Progenitor cell of endocrine pancreas (in vitro differentiated cells): ENCODE data around the gene MAP4K4. TPM values are rescaled to one million over a fixed set of nuclear protein-coding genes. Genes with fewer than 3 reads are reported as not detected.

Experiments
- DNase-seq: peaks from one replicate; pipeline ENCODE4 v3.0.0; 2021; ENCODE audit warnings: low spot score; ENCODE audit not compliant: unreplicated experiment
- H3K27ac Mint-ChIP-seq: 2 replicates; pipeline ENCODE4 v1.8.0; 2021; ENCODE audit warnings: mild to moderate bottlenecking, moderate library complexity, mixed read lengths
- H3K27me3 Mint-ChIP-seq: 2 replicates; pipeline ENCODE4 v1.8.0; 2021; ENCODE audit warnings: mixed read lengths
- H3K36me3 Mint-ChIP-seq: 2 replicates; pipeline ENCODE4 v1.8.0; 2022; ENCODE audit warnings: mixed read lengths; ENCODE audit not compliant: insufficient read depth
- H3K4me1 Mint-ChIP-seq: 2 replicates; pipeline ENCODE4 v1.8.0; 2021; ENCODE audit warnings: low read depth, mixed read lengths
- H3K4me3 Mint-ChIP-seq: 2 replicates; pipeline ENCODE4 v1.8.0; 2021; ENCODE audit warnings: low read depth, mild to moderate bottlenecking, moderate library complexity, mixed read lengths
- H3K9me3 Mint-ChIP-seq: 2 replicates; pipeline ENCODE4 v1.8.0; 2021; ENCODE audit warnings: low read depth, mixed read lengths
- total RNA-seq: library from RNA; stranded (reverse); gene quantifications from 2 replicates; pipeline ENCODE4 v1.2.1, GENCODE V29; 2021
- TF ChIP-seq, protein P1 (sequence below): fragments of 200-600 bp; sonication (generic); IDR thresholded peaks from one replicate; pipeline ENCODE4 v1.5.0; 2021; ENCODE audit warnings: antibody characterized with exemption, mild to moderate bottlenecking; ENCODE audit not compliant: unreplicated experiment

The MAP4K4 gene
- total RNA-seq, 1 donor from 2014 or later, result 171 TPM

DNA sequence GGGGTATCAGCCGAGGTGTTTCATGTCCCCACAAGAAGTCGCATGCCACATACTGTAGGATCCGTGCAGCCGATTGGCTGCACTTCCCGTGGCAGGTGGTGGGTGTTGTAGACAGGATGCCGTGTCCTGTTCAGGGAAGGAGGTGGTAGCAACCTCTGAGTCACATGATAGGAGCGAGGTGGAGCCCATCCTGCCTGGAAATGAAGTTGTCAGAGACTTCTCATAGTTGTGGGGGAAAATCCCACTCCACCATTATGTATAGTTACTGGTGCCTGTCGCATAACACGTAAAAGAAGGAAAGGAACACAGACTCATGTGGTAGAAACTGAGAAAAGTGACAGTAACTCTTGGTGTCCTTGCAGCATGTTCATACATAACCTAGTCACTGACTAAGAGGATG, 202.9 kb downstream of the MAP4K4 start:
- no peaks in the 10 kb centered on the region for H3K27me3 Mint-ChIP-seq
- H3K4me1 Mint-ChIP-seq, result no peaks in the 10 kb centered on the region
- DNase-seq, result no peak
- H3K27ac Mint-ChIP-seq, result no peak overlapping the region
- H3K4me3 Mint-ChIP-seq, result no peak overlapping the region
- TF ChIP-seq, protein P1, sequence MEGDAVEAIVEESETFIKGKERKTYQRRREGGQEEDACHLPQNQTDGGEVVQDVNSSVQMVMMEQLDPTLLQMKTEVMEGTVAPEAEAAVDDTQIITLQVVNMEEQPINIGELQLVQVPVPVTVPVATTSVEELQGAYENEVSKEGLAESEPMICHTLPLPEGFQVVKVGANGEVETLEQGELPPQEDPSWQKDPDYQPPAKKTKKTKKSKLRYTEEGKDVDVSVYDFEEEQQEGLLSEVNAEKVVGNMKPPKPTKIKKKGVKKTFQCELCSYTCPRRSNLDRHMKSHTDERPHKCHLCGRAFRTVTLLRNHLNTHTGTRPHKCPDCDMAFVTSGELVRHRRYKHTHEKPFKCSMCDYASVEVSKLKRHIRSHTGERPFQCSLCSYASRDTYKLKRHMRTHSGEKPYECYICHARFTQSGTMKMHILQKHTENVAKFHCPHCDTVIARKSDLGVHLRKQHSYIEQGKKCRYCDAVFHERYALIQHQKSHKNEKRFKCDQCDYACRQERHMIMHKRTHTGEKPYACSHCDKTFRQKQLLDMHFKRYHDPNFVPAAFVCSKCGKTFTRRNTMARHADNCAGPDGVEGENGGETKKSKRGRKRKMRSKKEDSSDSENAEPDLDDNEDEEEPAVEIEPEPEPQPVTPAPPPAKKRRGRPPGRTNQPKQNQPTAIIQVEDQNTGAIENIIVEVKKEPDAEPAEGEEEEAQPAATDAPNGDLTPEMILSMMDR, result no peak
- H3K9me3 Mint-ChIP-seq, result no peaks in the 10 kb centered on the region
- peaks cover 6% of the 10 kb centered on the region for H3K36me3 Mint-ChIP-seq

DNA sequence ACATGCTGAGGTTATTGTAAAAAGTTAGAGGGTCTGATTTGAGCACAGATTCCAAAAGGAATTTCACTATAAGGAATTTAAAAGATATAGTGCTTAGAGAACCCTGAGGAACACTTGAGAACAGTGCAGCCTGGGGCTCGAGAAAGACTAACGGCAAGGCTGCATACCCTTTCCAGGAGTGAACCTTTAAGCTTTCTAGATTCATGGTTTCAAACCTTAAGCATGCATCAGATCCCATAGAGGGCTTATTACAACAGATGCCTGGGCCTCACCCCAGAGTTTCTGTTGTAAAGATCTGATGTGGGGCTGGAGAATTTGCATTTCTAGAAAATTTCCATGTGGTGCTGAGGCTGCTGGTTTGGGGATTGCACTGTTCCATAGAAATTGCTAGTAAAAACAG, 203.7 kb downstream of the MAP4K4 start:
- no peak overlapping the region for H3K4me3 Mint-ChIP-seq
- peaks cover 3% of the 10 kb centered on the region for H3K36me3 Mint-ChIP-seq
- TF ChIP-seq, protein P1, result no peak

DNA sequence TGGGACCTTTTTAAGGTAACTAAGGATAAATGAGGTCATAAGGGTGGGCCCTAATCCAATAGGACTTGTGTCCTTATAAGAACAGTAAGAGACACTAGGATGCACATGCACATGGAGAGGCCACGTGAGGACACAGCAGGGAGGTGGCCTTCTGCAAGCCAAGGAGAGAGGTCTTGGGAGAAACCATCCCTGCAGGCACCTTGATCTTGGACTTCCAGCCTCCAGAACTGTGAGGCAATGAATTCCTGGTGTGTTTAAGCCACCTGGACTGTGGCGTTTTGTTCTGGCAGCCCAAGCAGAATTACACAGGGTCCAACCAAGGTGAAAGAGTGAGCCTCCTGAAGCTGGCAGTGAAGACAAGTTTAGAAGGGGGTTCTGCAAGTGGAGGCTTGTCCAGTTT, 204.7 kb downstream of the MAP4K4 start:
- Mint-ChIP-seq H3K4me1 (no peaks in the 10 kb centered on the region), H3K27me3 (no peaks in the 10 kb centered on the region), H3K36me3 (peaks cover 3% of the 10 kb centered on the region), H3K4me3 (no peak overlapping the region), H3K9me3 (no peaks in the 10 kb centered on the region), H3K27ac (no peak overlapping the region)
- TF ChIP-seq, protein P1, result no peak
- no peak for DNase-seq

More for the DNA sequence above, 203.7 kb downstream of the MAP4K4 start:
- Mint-ChIP-seq H3K4me1 (no peaks in the 10 kb centered on the region), H3K9me3 (no peaks in the 10 kb centered on the region), H3K27me3 (no peaks in the 10 kb centered on the region), H3K27ac (no peak overlapping the region)
- no peak for DNase-seq

DNA sequence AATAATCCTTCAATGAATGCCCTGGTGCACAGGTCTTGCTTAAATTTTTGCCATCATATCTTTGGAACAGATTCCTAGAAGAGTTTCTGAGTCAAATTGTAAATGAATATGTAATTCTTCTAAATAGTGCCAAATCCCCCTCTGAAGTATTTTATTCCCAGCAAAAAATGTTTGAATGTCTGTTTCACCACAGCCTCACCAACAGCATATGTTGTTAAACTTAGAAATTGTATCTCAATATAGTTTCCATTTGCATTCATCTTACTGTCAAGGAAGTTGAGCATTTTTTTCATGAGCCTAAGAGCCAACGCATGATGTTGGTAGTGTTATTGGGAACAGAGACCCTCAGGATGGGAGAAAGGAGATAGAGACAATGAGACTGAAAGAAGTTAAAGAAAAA, 207.4 kb downstream of the MAP4K4 start:
- H3K27ac Mint-ChIP-seq, result no peak overlapping the region
- H3K4me1 Mint-ChIP-seq, result no peaks in the 10 kb centered on the region
- H3K27me3 Mint-ChIP-seq, result no peaks in the 10 kb centered on the region
- DNase-seq, result no peak
- TF ChIP-seq, protein P1, result no peak
- H3K36me3 Mint-ChIP-seq, result no peaks in the 10 kb centered on the region
- no peak overlapping the region for H3K4me3 Mint-ChIP-seq
- peaks cover 10% of the 10 kb centered on the region for H3K9me3 Mint-ChIP-seq

DNA sequence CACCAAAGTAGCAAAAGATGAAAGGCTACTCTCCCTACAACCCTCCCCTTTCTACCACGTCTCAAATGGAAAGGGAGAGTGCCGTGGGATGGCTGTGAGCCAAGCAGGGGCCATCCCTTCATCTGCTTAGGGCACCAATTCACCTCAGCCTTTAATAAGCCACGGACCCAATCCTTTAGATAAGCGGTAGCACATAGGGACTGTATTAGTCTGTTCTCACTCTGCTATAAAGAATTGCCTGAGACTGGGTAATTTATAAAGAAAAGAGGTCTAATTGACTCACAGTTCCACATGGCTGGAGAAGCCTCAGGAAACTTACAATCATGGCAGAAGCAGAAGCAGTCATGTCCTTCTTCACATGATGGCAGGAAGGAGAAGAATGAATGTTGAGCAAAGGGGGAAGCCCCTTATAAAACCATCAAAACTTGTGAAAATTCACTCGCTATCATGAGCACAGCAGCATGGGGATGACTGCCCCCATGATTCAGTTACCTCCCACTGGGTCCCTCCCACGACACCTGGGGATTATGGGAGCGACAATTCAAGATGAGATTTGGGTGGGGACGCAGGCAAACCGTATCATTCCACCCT, 208.3 kb downstream of the MAP4K4 start:
- DNase-seq, result no peak
- Mint-ChIP-seq H3K9me3 (peaks cover 17% of the 10 kb centered on the region), H3K36me3 (no peaks in the 10 kb centered on the region), H3K4me1 (no peaks in the 10 kb centered on the region), H3K27me3 (no peaks in the 10 kb centered on the region), H3K27ac (no peak overlapping the region), H3K4me3 (no peak overlapping the region)
- TF ChIP-seq, protein P1, result no peak
